ENCODE measurements around the gene KIAA1671.

DNA sequence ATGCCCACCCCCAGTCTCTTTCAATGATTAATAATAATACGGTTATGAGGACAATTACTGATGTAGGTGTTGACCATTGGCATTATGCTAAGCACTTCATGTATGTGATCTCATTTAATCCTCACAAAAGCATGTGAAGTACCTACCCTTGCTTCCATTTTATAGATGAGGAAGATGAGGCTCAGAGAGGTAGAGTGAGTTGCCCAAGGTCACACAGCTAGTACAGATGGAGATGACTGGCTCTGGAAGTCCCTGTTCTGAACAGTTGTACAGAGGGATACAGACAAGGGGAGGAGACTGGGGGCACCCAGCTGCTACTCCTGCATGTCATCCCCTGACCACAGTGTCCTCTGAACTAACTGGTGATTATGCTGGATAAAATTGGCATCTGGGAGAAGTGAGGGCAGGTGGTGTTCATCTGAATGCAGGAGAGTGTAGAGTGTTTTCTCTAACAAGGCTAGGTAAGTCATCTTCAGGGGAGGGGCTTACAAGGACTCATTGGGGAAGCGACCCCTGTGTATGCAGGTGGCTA, 43.2 kb downstream of the KIAA1671 start:
- TF ChIP-seq CTCF (conservative IDR thresholded peaks at IDR 0.05; ENCODE audit: low read depth, low read length) (no peak), EZH2 (IDR thresholded peaks at IDR 0.05; ENCODE audit: low read length, unreplicated experiment) (no peak), EZH2phosphoT487 (IDR thresholded peaks at IDR 0.05; ENCODE audit: borderline replicate concordance, low read length) (no peak)
